ENCODE measurements around the gene LRRN4CL.
"Not testable (repeated sequence)": the region's sequence is repeated elsewhere in the genome, so short reads cannot be mapped to it uniquely, and the experiment has no call there.

GRCh38 chr11:62675415-62675814 lies 13.9 kb downstream of the LRRN4CL start:
- TF ChIP-seq ZNF274 (IDR thresholded peaks at IDR 0.05; ENCODE audit: low read depth, low read length); YY1 (IDR thresholded peaks at IDR 0.05; ENCODE audit: insufficient read depth, insufficient read length): not testable (repeated sequence)
